HepG2 (cell line): ENCODE data around the gene EEFSEC. TPM values are rescaled to one million over a fixed set of nuclear protein-coding genes. Genes with fewer than 3 reads are reported as not detected.

Experiments
- ATAD3A ChIP-seq: sonication (generic); formaldehyde crosslinking; IDR thresholded peaks from 2 replicates; pipeline ENCODE4 v1.4.0; 2020; ENCODE audit warnings: missing genetic modification reagents
- CBX2 ChIP-seq, 2 experiments: fragments of 200-600 bp in 1 of 2; sonication (generic); formaldehyde crosslinking in 1 of 2; IDR thresholded peaks; 2 replicates each; pipeline versions ENCODE4 v1.7.0 to v1.8.1; 2018 to 2022; ENCODE audit warnings: low read depth in 2 of 2, low read length in 1 of 2, mild to moderate bottlenecking in 1 of 2, missing genetic modification reagents in 1 of 2
- FOXK2 ChIP-seq: fragments of 450-650 bp; IDR thresholded peaks from 2 replicates; pipeline ENCODE4 v1.6.1; 2016
- FOXP1 ChIP-seq, 2 experiments: fragments of 450-650 bp in 1 of 2; IDR thresholded peaks; 2 replicates each; pipeline ENCODE4 v1.6.1; 2017 to 2018; ENCODE audit warnings: antibody characterized with exemption in 1 of 2
- MIER2 ChIP-seq: IDR thresholded peaks from 2 replicates; pipeline ENCODE4 v1.6.1; 2016; ENCODE audit warnings: missing biosample characterization, missing genetic modification reagents
- NKX3-1 ChIP-seq: sonication (generic); formaldehyde crosslinking; IDR thresholded peaks from 2 replicates; pipeline ENCODE4 v1.5.0; 2020; ENCODE audit warnings: missing genetic modification reagents
- SRSF9 ChIP-seq: fragments of 200-400 bp; formaldehyde crosslinking; IDR thresholded peaks from 2 replicates; pipeline ENCODE4 v1.6.1; 2018; ENCODE audit warnings: borderline replicate concordance, mild to moderate bottlenecking, low read depth, low read length; ENCODE audit not compliant: insufficient read depth, poor library complexity, severe bottlenecking
- TCF12 ChIP-seq, 2 experiments: fragments of 450-650 bp in 1 of 2; sonication (generic) in 1 of 2; formaldehyde crosslinking in 1 of 2; IDR thresholded peaks; 2 replicates each; pipeline versions ENCODE4 v1.6.1 to v1.8.0; 2017 to 2022; ENCODE audit warnings: antibody characterized with exemption in 1 of 2, mild to moderate bottlenecking in 1 of 2, missing genetic modification reagents in 1 of 2, moderate library complexity in 1 of 2
- TGIF2 ChIP-seq: IDR thresholded peaks from 2 replicates; pipeline ENCODE4 v1.6.1; 2016; ENCODE audit warnings: control low read depth, missing compliant biosample characterization
- ZBTB42 ChIP-seq: sonication (generic); formaldehyde crosslinking; IDR thresholded peaks from 2 replicates; pipeline ENCODE4 v1.5.0; 2020; ENCODE audit warnings: mild to moderate bottlenecking, missing genetic modification reagents
- ZNF136 ChIP-seq: sonication (generic); formaldehyde crosslinking; IDR thresholded peaks from 2 replicates; pipeline ENCODE4 v1.8.1; 2022; ENCODE audit warnings: low read depth, mild to moderate bottlenecking, moderate library complexity, missing genetic modification reagents
- ZNF44 ChIP-seq: sonication (generic); formaldehyde crosslinking; IDR thresholded peaks from 2 replicates; pipeline ENCODE4 v1.5.1; 2020; ENCODE audit warnings: mild to moderate bottlenecking, missing genetic modification reagents
- ZNF615 ChIP-seq: sonication (generic); formaldehyde crosslinking; IDR thresholded peaks from 2 replicates; pipeline ENCODE4 v1.5.0; 2020; ENCODE audit warnings: mild to moderate bottlenecking, missing genetic modification reagents, borderline replicate concordance
- polyA plus RNA-seq, 8 experiments: library from polyadenylated mRNA; depleted of rRNA in 3 of 8; stranded (reverse) in 7 of 8; unstranded in 1 of 8; fragments of >200 nt; fragmentation: Illumina TruSeq in 4 of 8; extraction: Trizol in 4 of 8; gene quantifications; 2 replicates each; pipeline versions ENCODE4 v1.2.1 to v1.2.3, GENCODE V29; 2011 to 2016; ENCODE audit warnings: low read depth in 4 of 8, missing spikeins in 1 of 8, mixed read lengths in 1 of 8; ENCODE audit not compliant: insufficient read depth in 1 of 8
- total RNA-seq, 5 experiments: library from RNA; depleted of rRNA; stranded (reverse); fragments of >200 nt; fragmentation: Illumina TruSeq; extraction: Trizol; gene quantifications; 2 replicates each; pipeline ENCODE4 v1.2.3, GENCODE V29; 2016; ENCODE audit warnings: low read depth in 1 of 5
- TF ChIP-seq, protein P1 (sequence below): sonication (generic); formaldehyde crosslinking; IDR thresholded peaks from 2 replicates; pipeline ENCODE4 v1.8.0; 2022; ENCODE audit warnings: missing genetic modification reagents, mild to moderate bottlenecking, inconsistent platforms, borderline replicate concordance
- TF ChIP-seq, protein P2 (sequence below): sonication (generic); formaldehyde crosslinking; IDR thresholded peaks from 2 replicates; pipeline ENCODE4 v1.5.0; 2020; ENCODE audit warnings: mild to moderate bottlenecking, missing genetic modification reagents
- TF ChIP-seq, protein P3 (sequence below): sonication (generic); formaldehyde crosslinking; IDR thresholded peaks from 2 replicates; pipeline ENCODE4 v1.8.1; 2022; ENCODE audit warnings: mild to moderate bottlenecking, missing genetic modification reagents
- TF ChIP-seq, protein P4 (sequence below): sonication (generic); formaldehyde crosslinking; IDR thresholded peaks from 2 replicates; pipeline ENCODE4 v1.4.0; 2020; ENCODE audit warnings: low read depth, missing genetic modification reagents
- TF ChIP-seq, protein P5 (sequence below): sonication (generic); formaldehyde crosslinking; IDR thresholded peaks from 2 replicates; pipeline ENCODE4 v1.4.0; 2020; ENCODE audit warnings: missing genetic modification reagents, mild to moderate bottlenecking, borderline replicate concordance

Gene EEFSEC
- total and polyA plus RNA-seq, 2 of the 13 experiments (the other 11 are each of a cell fraction or from before 2014, with no cell fraction given), result 6.4 to 24.2 TPM

DNA sequence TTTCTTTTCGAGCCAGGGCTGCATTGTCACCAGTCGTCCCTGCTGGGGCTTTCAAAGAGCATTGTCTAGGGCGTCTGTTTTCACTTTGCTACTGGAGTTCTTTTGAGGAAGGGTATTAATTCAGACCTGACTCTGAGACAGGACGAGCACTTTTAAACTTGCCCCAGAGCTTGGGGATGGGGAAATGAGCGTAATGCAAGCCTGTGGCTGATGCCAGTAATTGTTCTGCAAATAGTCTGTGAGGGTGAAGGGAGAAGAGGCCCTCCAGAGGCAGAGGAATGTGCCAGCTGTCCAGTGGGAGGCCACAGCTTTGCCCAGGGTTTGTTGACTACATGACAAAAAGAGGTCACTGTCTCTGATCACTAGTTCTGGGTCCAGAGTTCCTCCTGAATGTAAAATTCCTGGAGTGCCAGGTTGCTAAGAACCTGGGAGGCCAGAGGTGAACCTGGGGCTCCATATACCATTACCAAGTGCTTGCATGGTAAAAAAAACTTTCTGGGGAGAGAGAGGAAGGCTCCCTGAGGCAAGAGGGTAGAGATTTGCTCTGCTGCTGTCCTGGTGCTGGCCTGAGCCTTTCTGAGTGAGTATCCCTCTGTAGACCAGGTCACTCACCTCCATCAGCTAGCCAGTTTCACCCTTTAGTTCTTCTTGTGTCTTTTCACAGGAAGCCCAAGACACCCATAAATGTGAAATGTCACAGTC is 14.8 kb downstream of the EEFSEC start (continued):
- TF ChIP-seq, protein P1, sequence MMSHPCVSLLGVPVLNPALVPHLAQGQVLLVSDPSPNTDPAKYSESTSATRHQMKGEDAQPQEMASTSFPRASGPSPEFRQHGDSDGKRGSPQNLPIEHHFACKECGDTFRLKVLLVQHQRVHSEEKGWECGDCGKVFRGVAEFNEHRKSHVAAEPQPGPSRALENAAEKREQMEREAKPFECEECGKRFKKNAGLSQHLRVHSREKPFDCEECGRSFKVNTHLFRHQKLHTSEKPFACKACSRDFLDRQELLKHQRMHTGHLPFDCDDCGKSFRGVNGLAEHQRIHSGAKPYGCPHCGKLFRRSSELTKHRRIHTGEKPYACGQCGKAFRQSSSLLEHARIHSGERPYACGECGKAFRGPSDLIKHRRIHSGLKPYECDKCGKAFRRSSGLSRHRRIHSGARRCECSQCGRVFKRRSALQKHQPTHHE (CRISPR knock-in tag), result no peak
- no peak for TF ChIP-seq ZNF44
- TF ChIP-seq SRSF9, result no peak
- TF ChIP-seq NKX3-1, result peak; percentile 80
- TF ChIP-seq, protein P2, sequence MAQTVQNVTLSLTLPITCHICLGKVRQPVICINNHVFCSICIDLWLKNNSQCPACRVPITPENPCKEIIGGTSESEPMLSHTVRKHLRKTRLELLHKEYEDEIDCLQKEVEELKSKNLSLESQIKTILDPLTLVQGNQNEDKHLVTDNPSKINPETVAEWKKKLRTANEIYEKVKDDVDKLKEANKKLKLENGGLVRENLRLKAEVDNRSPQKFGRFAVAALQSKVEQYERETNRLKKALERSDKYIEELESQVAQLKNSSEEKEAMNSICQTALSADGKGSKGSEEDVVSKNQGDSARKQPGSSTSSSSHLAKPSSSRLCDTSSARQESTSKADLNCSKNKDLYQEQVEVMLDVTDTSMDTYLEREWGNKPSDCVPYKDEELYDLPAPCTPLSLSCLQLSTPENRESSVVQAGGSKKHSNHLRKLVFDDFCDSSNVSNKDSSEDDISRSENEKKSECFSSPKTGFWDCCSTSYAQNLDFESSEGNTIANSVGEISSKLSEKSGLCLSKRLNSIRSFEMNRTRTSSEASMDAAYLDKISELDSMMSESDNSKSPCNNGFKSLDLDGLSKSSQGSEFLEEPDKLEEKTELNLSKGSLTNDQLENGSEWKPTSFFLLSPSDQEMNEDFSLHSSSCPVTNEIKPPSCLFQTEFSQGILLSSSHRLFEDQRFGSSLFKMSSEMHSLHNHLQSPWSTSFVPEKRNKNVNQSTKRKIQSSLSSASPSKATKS (CRISPR knock-in tag), result no peak
- TF ChIP-seq CBX2 (IDR thresholded peaks at IDR 0.05; ENCODE audit: low read depth, low read length), result no peak
- TF ChIP-seq CBX2 (CRISPR knock-in tag; IDR thresholded peaks at IDR 0.05; ENCODE audit: low read depth), result no peak
- no peak for TF ChIP-seq ATAD3A (CRISPR knock-in tag)
- TF ChIP-seq TCF12 (IDR thresholded peaks at IDR 0.05), result no peak
- TF ChIP-seq TCF12 (CRISPR knock-in tag; IDR thresholded peaks at IDR 0.05), result peak; percentile 42; the same call in 1 of the 2 replicates
- TF ChIP-seq, protein P3, sequence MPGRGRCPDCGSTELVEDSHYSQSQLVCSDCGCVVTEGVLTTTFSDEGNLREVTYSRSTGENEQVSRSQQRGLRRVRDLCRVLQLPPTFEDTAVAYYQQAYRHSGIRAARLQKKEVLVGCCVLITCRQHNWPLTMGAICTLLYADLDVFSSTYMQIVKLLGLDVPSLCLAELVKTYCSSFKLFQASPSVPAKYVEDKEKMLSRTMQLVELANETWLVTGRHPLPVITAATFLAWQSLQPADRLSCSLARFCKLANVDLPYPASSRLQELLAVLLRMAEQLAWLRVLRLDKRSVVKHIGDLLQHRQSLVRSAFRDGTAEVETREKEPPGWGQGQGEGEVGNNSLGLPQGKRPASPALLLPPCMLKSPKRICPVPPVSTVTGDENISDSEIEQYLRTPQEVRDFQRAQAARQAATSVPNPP (CRISPR knock-in tag), result 0 out of 2 replicates have a peak, but pooled peaks have one; percentile 38
- no peak for TF ChIP-seq ZNF136
- peak; percentile 44; the same call in 1 of the 2 replicates for TF ChIP-seq FOXK2
- TF ChIP-seq, protein P4, sequence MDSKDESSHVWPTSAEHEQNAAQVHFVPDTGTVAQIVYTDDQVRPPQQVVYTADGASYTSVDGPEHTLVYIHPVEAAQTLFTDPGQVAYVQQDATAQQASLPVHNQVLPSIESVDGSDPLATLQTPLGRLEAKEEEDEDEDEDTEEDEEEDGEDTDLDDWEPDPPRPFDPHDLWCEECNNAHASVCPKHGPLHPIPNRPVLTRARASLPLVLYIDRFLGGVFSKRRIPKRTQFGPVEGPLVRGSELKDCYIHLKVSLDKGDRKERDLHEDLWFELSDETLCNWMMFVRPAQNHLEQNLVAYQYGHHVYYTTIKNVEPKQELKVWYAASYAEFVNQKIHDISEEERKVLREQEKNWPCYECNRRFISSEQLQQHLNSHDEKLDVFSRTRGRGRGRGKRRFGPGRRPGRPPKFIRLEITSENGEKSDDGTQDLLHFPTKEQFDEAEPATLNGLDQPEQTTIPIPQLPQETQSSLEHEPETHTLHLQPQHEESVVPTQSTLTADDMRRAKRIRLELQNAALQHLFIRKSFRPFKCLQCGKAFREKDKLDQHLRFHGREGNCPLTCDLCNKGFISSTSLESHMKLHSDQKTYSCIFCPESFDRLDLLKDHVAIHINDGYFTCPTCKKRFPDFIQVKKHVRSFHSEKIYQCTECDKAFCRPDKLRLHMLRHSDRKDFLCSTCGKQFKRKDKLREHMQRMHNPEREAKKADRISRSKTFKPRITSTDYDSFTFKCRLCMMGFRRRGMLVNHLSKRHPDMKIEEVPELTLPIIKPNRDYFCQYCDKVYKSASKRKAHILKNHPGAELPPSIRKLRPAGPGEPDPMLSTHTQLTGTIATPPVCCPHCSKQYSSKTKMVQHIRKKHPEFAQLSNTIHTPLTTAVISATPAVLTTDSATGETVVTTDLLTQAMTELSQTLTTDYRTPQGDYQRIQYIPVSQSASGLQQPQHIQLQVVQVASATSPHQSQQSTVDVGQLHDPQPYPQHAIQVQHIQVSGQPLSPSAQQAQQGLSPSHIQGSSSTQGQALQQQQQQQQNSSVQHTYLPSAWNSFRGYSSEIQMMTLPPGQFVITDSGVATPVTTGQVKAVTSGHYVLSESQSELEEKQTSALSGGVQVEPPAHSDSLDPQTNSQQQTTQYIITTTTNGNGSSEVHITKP, result peak; percentile 83
- TF ChIP-seq FOXP1 (IDR thresholded peaks at IDR 0.05), result no peak
- TF ChIP-seq FOXP1 (CRISPR knock-in tag; IDR thresholded peaks at IDR 0.05), result peak; percentile 73
- TF ChIP-seq, protein P5, sequence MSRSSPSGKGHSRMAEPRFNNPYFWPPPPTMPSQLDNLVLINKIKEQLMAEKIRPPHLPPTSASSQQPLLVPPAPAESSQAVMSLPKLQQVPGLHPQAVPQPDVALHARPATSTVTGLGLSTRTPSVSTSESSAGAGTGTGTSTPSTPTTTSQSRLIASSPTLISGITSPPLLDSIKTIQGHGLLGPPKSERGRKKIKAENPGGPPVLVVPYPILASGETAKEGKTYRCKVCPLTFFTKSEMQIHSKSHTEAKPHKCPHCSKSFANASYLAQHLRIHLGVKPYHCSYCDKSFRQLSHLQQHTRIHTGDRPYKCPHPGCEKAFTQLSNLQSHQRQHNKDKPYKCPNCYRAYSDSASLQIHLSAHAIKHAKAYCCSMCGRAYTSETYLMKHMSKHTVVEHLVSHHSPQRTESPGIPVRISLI (CRISPR knock-in tag), result peak; percentile 90
- no peak for TF ChIP-seq ZBTB42
- peak; percentile 71; the same call in 1 of the 2 replicates for TF ChIP-seq TGIF2
- peak; percentile 68; the same call in 1 of the 2 replicates for TF ChIP-seq MIER2
- TF ChIP-seq ZNF615 (CRISPR knock-in tag), result no peak
